SK-N-SH (cell line): ENCODE results near the gene FPR1. TPM values are rescaled to one million over a fixed set of nuclear protein-coding genes. Genes with fewer than 3 reads are reported as not detected.

Experiments
- CTCF ChIA-PET: fragments of 300-600, 350-600 bp; formaldehyde crosslinking; extraction: SDS; loops from one replicate; lab custom pipeline; 2021; lab: Yijun Ruan, JAX
- POLR2A ChIA-PET: fragments of 350-600 bp; sonication (Branson Sonifier 250); formaldehyde crosslinking; extraction: SDS; loops from one replicate; lab custom pipeline; 2020; ENCODE audit warnings: antibody characterized with exemption, inconsistent platforms; lab: Yijun Ruan, JAX
- DNase-seq: peaks from one replicate; pipeline ENCODE4 v3.0.0; 2012
- H2AFZ ChIP-seq: fragments of 200-600 bp; sonication (generic); 2 replicates; pipeline ENCODE4 v1.8.1; 2016; ENCODE audit warnings: antibody characterized with exemption, mild to moderate bottlenecking, low read depth
- H3F3A ChIP-seq: fragments of 200-600 bp; sonication (generic); replicated peaks from 2 replicates; pipeline ENCODE3; 2016; ENCODE audit warnings: antibody characterized with exemption, mild to moderate bottlenecking; ENCODE audit not compliant: insufficient read depth
- H3K27ac ChIP-seq, 2 experiments: fragments of 200-500 bp in 1 of 2; fragments of 200-600 bp in 1 of 2; sonication (Bioruptor generic) in 1 of 2; sonication (generic), shearing (Covaris generic) in 1 of 2; 2 replicates each; pipeline versions ENCODE4 v1.5.1 to v1.6.1; 2014 to 2016; ENCODE audit warnings: low read depth in 2 of 2, inconsistent platforms in 1 of 2, low read length in 1 of 2, mild to moderate bottlenecking in 1 of 2, mixed read lengths in 1 of 2
- H3K27me3 ChIP-seq: fragments of 200-600 bp; sonication (generic), shearing (Covaris generic); 2 replicates; pipeline ENCODE4 v1.6.1; 2016; ENCODE audit warnings: mixed run types; ENCODE audit not compliant: insufficient read depth
- H3K36me3 ChIP-seq, 2 experiments: fragments of 200-500 bp in 1 of 2; fragments of 200-600 bp in 1 of 2; sonication (Bioruptor generic) in 1 of 2; sonication (generic) in 1 of 2; replicated peaks in 1 of 2; 2 replicates each; pipeline versions ENCODE3 to v1.5.1; 2014 to 2016; ENCODE audit warnings: low read length in 1 of 2, mild to moderate bottlenecking in 1 of 2; ENCODE audit not compliant: insufficient read depth in 2 of 2, control insufficient read depth in 1 of 2
- H3K4me1 ChIP-seq, 2 experiments: fragments of 200-500 bp in 1 of 2; fragments of 200-600 bp in 1 of 2; sonication (Bioruptor generic) in 1 of 2; sonication (generic), shearing (Covaris generic) in 1 of 2; 2 replicates each; pipeline versions ENCODE4 v1.5.1 to v1.6.1; 2014 to 2016; ENCODE audit warnings: low read depth in 1 of 2, low read length in 1 of 2, mixed run types in 1 of 2; ENCODE audit not compliant: insufficient read depth in 2 of 2, control insufficient read depth in 1 of 2
- H3K4me2 ChIP-seq: fragments of 200-600 bp; sonication (generic), shearing (Covaris generic); 2 replicates; pipeline ENCODE4 v1.6.1; 2017; ENCODE audit warnings: mixed run types
- H3K4me3 ChIP-seq, 2 experiments: fragments of 200-500 bp in 1 of 2; fragments of 200-600 bp in 1 of 2; sonication (Bioruptor generic) in 1 of 2; sonication (generic), shearing (Covaris generic) in 1 of 2; 2 replicates each; pipeline versions ENCODE4 v1.5.1 to v1.8.1; 2014 to 2016; ENCODE audit warnings: low read depth in 2 of 2, inconsistent platforms in 1 of 2, low read length in 1 of 2, mild to moderate bottlenecking in 1 of 2, mixed read lengths in 1 of 2, moderate library complexity in 1 of 2
- H3K79me2 ChIP-seq: fragments of 200-600 bp; sonication (generic); 2 replicates; pipeline ENCODE4 v1.8.1; 2017; ENCODE audit warnings: mild to moderate bottlenecking; ENCODE audit not compliant: insufficient read depth
- H3K9ac ChIP-seq: fragments of 200-600 bp; sonication (generic); 2 replicates; pipeline ENCODE4 v1.6.1; 2017; ENCODE audit warnings: mixed run types
- H3K9me2 ChIP-seq: fragments of 200-600 bp; sonication (generic); 2 replicates; pipeline ENCODE4 v1.6.1; 2017; ENCODE audit warnings: mixed run types
- H3K9me3 ChIP-seq: fragments of 200-600 bp; sonication (generic); 2 replicates; pipeline ENCODE4 v1.6.1; 2017; ENCODE audit warnings: mixed run types, mild to moderate bottlenecking, moderate library complexity
- H4K20me1 ChIP-seq: fragments of 200-600 bp; sonication (generic); 2 replicates; pipeline ENCODE4 v1.6.1; 2017; ENCODE audit warnings: mild to moderate bottlenecking, mixed run types; ENCODE audit not compliant: insufficient read depth
- EP300 ChIP-seq, 2 experiments: IDR thresholded peaks; 2 replicates each; pipeline versions ENCODE4 v1.4.0 to v1.6.1; 2012; ENCODE audit warnings: borderline replicate concordance in 1 of 2, low read depth in 1 of 2, low read length in 1 of 2
- FOXJ3 ChIP-seq: sonication (generic); formaldehyde crosslinking; IDR thresholded peaks from 2 replicates; pipeline ENCODE4 v1.5.1; 2020; ENCODE audit warnings: mild to moderate bottlenecking, missing genetic modification reagents
- GATA2 ChIP-seq: sonication (generic); formaldehyde crosslinking; IDR thresholded peaks from 2 replicates; pipeline ENCODE4 v1.5.0; 2020; ENCODE audit warnings: mild to moderate bottlenecking, missing genetic modification reagents
- JUND ChIP-seq: IDR thresholded peaks from 2 replicates; pipeline ENCODE4 v1.4.0; 2012
- NFIC ChIP-seq: IDR thresholded peaks from 2 replicates; pipeline ENCODE4 v1.4.0; 2012; ENCODE audit warnings: borderline replicate concordance
- NRF1 ChIP-seq: IDR thresholded peaks from 2 replicates; pipeline ENCODE4 v1.6.1; 2012; ENCODE audit warnings: low read depth, mild to moderate bottlenecking, low read length
- POLR2AphosphoS5 ChIP-seq: IDR thresholded peaks from 2 replicates; pipeline ENCODE4 v1.6.1; 2012; ENCODE audit warnings: low read depth, low read length
- RFX5 ChIP-seq: IDR thresholded peaks from 2 replicates; pipeline ENCODE4 v1.6.1; 2012; ENCODE audit warnings: mild to moderate bottlenecking, improper control_type of control experiment, low read length
- RXRA ChIP-seq: IDR thresholded peaks from 2 replicates; pipeline ENCODE4 v1.4.0; 2012; ENCODE audit warnings: low read depth, mild to moderate bottlenecking, borderline replicate concordance
- SMC3 ChIP-seq: IDR thresholded peaks from 2 replicates; pipeline ENCODE4 v1.6.1; 2012; ENCODE audit warnings: low read depth, low read length, improper control_type of control experiment
- TCF12 ChIP-seq: IDR thresholded peaks from 2 replicates; pipeline ENCODE4 v1.4.0; 2012
- YY1 ChIP-seq: IDR thresholded peaks from 2 replicates; pipeline ENCODE4 v1.4.0; 2012; ENCODE audit warnings: low read depth, mild to moderate bottlenecking
- WGBS: methylation state at CpG from one replicate; pipeline ENCODE4 v1.1.6; 2017; ENCODE audit warnings: low lambda C conversion rate; 5-methylcytosine and 5-hydroxymethylcytosine counted together
- polyA plus RNA-seq, 3 experiments: library from polyadenylated mRNA; depleted of rRNA; stranded (reverse); fragments of >200 nt; gene quantifications; 2 replicates each; pipeline ENCODE4 v1.2.3, GENCODE V29; 2012
- TF ChIP-seq, protein P1 (sequence below): fragments of 150-350 bp; IDR thresholded peaks from 2 replicates; pipeline ENCODE4 v1.6.1; 2016; ENCODE audit warnings: mild to moderate bottlenecking, low read depth, low read length
- TF ChIP-seq, protein P2 (sequence below): IDR thresholded peaks from 2 replicates; pipeline ENCODE4 v1.6.1; 2012; ENCODE audit warnings: mild to moderate bottlenecking, low read depth, low read length, moderate library complexity
- TF ChIP-seq, protein P3 (sequence below): IDR thresholded peaks from 2 replicates; pipeline ENCODE4; 2012
- TF ChIP-seq, protein P4 (sequence below): fragments of 150-350 bp; IDR thresholded peaks from 2 replicates; pipeline ENCODE4 v1.6.1; 2017; ENCODE audit warnings: antibody characterized with exemption, low read length, low read depth, borderline replicate concordance
- TF ChIP-seq, protein P5 (sequence below): fragments of 200-600 bp; sonication (generic); IDR thresholded peaks from 2 replicates; pipeline ENCODE4 v1.6.1; 2017; ENCODE audit warnings: antibody characterized with exemption, mild to moderate bottlenecking, moderate library complexity
- TF ChIP-seq, protein P6 (sequence below): IDR thresholded peaks from 2 replicates; pipeline ENCODE4 v1.4.0; 2012; ENCODE audit warnings: low read depth

Gene FPR1
- polyA plus RNA-seq, 1 of the 3 experiments (the other 2 are of a cell fraction): not detected

DNA sequence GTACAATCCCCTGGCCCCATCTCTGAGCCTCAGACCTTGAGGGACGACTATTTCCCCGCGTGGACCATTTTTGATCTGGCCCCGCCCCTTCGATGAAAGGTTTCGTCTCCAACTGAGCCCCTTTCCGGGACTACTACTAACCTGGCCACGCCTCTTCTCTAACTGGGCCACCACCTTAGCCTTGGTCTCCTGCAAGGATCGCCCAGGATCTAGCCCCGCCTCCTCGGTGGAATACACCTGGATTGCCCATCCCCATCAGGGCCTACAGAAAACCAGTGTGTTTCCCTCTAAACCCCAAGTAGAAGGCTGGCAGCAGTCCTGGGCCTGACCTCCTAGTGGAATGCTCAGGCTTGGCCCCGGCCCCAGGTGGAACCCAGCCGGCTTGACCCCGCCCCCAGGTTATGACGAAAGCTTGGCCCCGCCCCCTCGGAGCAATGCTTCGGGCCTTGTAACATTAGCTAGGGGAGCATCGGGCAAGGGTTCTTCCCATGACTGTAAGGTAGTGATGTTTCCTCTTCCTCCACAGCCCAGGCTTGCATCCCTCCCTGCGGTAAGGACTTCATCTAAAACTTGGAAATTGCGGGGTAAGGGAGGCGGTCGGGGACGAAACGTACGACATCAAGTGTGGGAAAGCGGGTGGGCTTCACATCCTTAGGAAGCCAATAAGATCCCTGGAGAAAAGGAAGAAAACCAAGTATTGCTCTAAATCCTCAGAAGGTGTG lies 49.4 kb downstream of the FPR1 start:
- H3K4me1 ChIP-seq: peaks cover 0 to 7% of the 10 kb centered on the region in 2 experiments; a peak in 1 of 4 replicates
- ChIA-PET CTCF (no interaction called here), POLR2A (interaction anchor here (2.0 kb wide), 1 partner anchor 14 kb away, joined by 8 read pairs; no protein-coding TSS in a partner anchor)

More for the DNA sequence above, 49.4 kb downstream of the FPR1 start:
- peaks cover 62% of the 10 kb centered on the region for H4K20me1 ChIP-seq
- H2AFZ ChIP-seq: no peak overlapping the region
- no peaks in the 10 kb centered on the region for H3K9me3 ChIP-seq
- H3K4me3 ChIP-seq: no peak overlapping the region
- no peaks in the 10 kb centered on the region for H3K9me2 ChIP-seq
- DNase-seq: peak; percentile 54
- H3K27ac ChIP-seq: no peak overlapping the region
- no peaks in the 10 kb centered on the region for H3K27me3 ChIP-seq
- 78% methylated on average over 27 of the region's 27 CpGs for WGBS
- H3K36me3 ChIP-seq: peaks cover 33 to 74% of the 10 kb centered on the region in 2 experiments
- no peak overlapping the region for H3K4me2 ChIP-seq
- H3K9ac ChIP-seq: no peak overlapping the region
- no peak for TF ChIP-seq NFIC
- TF ChIP-seq, protein P1, sequence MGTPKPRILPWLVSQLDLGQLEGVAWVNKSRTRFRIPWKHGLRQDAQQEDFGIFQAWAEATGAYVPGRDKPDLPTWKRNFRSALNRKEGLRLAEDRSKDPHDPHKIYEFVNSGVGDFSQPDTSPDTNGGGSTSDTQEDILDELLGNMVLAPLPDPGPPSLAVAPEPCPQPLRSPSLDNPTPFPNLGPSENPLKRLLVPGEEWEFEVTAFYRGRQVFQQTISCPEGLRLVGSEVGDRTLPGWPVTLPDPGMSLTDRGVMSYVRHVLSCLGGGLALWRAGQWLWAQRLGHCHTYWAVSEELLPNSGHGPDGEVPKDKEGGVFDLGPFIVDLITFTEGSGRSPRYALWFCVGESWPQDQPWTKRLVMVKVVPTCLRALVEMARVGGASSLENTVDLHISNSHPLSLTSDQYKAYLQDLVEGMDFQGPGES: no peak
- no peak for TF ChIP-seq EP300 (IDR thresholded peaks at IDR 0.05; ENCODE audit: borderline replicate concordance in 1 of 2, low read depth in 1 of 2, low read length in 1 of 2)
- TF ChIP-seq TCF12: no peak
- TF ChIP-seq, protein P2, sequence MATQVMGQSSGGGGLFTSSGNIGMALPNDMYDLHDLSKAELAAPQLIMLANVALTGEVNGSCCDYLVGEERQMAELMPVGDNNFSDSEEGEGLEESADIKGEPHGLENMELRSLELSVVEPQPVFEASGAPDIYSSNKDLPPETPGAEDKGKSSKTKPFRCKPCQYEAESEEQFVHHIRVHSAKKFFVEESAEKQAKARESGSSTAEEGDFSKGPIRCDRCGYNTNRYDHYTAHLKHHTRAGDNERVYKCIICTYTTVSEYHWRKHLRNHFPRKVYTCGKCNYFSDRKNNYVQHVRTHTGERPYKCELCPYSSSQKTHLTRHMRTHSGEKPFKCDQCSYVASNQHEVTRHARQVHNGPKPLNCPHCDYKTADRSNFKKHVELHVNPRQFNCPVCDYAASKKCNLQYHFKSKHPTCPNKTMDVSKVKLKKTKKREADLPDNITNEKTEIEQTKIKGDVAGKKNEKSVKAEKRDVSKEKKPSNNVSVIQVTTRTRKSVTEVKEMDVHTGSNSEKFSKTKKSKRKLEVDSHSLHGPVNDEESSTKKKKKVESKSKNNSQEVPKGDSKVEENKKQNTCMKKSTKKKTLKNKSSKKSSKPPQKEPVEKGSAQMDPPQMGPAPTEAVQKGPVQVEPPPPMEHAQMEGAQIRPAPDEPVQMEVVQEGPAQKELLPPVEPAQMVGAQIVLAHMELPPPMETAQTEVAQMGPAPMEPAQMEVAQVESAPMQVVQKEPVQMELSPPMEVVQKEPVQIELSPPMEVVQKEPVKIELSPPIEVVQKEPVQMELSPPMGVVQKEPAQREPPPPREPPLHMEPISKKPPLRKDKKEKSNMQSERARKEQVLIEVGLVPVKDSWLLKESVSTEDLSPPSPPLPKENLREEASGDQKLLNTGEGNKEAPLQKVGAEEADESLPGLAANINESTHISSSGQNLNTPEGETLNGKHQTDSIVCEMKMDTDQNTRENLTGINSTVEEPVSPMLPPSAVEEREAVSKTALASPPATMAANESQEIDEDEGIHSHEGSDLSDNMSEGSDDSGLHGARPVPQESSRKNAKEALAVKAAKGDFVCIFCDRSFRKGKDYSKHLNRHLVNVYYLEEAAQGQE: no peak
- no peak for TF ChIP-seq RXRA
- no peak for TF ChIP-seq FOXJ3 (CRISPR knock-in tag)
- no peak for TF ChIP-seq YY1
- TF ChIP-seq, protein P3, sequence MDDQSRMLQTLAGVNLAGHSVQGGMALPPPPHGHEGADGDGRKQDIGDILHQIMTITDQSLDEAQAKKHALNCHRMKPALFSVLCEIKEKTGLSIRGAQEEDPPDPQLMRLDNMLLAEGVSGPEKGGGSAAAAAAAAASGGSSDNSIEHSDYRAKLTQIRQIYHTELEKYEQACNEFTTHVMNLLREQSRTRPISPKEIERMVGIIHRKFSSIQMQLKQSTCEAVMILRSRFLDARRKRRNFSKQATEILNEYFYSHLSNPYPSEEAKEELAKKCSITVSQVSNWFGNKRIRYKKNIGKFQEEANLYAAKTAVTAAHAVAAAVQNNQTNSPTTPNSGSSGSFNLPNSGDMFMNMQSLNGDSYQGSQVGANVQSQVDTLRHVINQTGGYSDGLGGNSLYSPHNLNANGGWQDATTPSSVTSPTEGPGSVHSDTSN: no peak
- TF ChIP-seq JUND: no peak
- TF ChIP-seq GATA2: no peak
- TF ChIP-seq, protein P4, sequence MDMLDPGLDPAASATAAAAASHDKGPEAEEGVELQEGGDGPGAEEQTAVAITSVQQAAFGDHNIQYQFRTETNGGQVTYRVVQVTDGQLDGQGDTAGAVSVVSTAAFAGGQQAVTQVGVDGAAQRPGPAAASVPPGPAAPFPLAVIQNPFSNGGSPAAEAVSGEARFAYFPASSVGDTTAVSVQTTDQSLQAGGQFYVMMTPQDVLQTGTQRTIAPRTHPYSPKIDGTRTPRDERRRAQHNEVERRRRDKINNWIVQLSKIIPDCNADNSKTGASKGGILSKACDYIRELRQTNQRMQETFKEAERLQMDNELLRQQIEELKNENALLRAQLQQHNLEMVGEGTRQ: no peak
- TF ChIP-seq, protein P5, sequence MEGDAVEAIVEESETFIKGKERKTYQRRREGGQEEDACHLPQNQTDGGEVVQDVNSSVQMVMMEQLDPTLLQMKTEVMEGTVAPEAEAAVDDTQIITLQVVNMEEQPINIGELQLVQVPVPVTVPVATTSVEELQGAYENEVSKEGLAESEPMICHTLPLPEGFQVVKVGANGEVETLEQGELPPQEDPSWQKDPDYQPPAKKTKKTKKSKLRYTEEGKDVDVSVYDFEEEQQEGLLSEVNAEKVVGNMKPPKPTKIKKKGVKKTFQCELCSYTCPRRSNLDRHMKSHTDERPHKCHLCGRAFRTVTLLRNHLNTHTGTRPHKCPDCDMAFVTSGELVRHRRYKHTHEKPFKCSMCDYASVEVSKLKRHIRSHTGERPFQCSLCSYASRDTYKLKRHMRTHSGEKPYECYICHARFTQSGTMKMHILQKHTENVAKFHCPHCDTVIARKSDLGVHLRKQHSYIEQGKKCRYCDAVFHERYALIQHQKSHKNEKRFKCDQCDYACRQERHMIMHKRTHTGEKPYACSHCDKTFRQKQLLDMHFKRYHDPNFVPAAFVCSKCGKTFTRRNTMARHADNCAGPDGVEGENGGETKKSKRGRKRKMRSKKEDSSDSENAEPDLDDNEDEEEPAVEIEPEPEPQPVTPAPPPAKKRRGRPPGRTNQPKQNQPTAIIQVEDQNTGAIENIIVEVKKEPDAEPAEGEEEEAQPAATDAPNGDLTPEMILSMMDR: no peak
- TF ChIP-seq RFX5: no peak
- TF ChIP-seq POLR2AphosphoS5: no peak; the same call in 1 of the 2 replicates
- TF ChIP-seq NRF1: no peak
- no peak for TF ChIP-seq SMC3
- TF ChIP-seq, protein P6, sequence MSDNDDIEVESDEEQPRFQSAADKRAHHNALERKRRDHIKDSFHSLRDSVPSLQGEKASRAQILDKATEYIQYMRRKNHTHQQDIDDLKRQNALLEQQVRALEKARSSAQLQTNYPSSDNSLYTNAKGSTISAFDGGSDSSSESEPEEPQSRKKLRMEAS: no peak
- TF ChIP-seq, all 33 proteins: peak for 0
- Histone ChIP-seq H3F3A (peaks cover 57% of the 10 kb centered on the region), H3K79me2 (peaks cover 23% of the 10 kb centered on the region; the same call in 1 of the 2 replicates)
